GM06990 (cell line): ENCODE data around the gene OCRL.

ENCODE experiments used
- DNase-seq: peaks from one replicate; pipeline ENCODE4 v3.0.0-alpha.2; 2011; ENCODE audit not compliant: insufficient read length; ENCODE audit errors: extremely low read depth
- H3K27me3 ChIP-seq: replicated peaks from 2 replicates; pipeline ENCODE4 v1.6.0; 2011; ENCODE audit warnings: low read length; ENCODE audit not compliant: control insufficient read depth, insufficient read depth
- H3K36me3 ChIP-seq: 2 replicates; pipeline ENCODE4 v1.5.1; 2011; ENCODE audit warnings: low read length; ENCODE audit not compliant: control insufficient read depth, insufficient read depth
- H3K4me3 ChIP-seq: replicated peaks from 2 replicates; pipeline ENCODE4 v1.5.1; 2011; ENCODE audit warnings: low read depth, mild to moderate bottlenecking, control low read depth, low read length
- TF ChIP-seq, protein P1 (sequence below): IDR thresholded peaks from 2 replicates; pipeline ENCODE4 v1.5.1; 2011; ENCODE audit warnings: low read length, control low read depth, mild to moderate bottlenecking, inconsistent platforms; ENCODE audit not compliant: insufficient read depth, poor library complexity, severe bottlenecking

Gene OCRL

DNA sequence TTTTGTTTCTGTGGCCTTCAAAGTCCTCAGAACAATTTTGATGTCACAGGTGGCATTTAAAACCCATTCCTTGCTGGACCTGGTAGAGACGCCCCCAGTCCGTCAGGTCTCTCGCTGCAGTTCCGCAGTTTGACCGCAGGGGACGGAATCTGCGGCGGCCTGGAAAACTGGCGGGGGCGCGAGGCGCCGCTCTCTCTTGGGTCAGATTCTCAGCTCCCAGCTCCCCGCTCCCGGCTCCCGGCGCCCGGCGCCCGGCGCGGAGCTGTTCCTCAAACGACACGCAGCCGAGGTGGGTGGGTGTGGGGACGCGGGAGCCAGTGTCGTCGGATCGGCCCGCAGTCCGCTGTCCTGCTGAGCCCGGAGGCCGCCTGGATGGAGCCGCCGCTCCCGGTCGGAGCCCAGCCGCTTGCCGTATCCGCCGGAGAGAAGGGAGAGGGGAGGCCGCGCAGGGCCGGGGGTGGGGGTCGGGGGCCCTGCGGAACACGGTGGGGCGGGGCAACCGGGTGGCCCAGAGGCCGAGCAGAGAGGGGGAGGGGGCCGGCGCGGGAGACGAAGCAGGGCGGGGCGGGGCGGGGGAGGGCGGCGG lies at the start of gene OCRL:
Gene OCRL (plus strand): TSS at position 192 of the 586 bp plus-strand sequence. CDS start 181 bp downstream, at position 373.
- TF ChIP-seq, protein P1, sequence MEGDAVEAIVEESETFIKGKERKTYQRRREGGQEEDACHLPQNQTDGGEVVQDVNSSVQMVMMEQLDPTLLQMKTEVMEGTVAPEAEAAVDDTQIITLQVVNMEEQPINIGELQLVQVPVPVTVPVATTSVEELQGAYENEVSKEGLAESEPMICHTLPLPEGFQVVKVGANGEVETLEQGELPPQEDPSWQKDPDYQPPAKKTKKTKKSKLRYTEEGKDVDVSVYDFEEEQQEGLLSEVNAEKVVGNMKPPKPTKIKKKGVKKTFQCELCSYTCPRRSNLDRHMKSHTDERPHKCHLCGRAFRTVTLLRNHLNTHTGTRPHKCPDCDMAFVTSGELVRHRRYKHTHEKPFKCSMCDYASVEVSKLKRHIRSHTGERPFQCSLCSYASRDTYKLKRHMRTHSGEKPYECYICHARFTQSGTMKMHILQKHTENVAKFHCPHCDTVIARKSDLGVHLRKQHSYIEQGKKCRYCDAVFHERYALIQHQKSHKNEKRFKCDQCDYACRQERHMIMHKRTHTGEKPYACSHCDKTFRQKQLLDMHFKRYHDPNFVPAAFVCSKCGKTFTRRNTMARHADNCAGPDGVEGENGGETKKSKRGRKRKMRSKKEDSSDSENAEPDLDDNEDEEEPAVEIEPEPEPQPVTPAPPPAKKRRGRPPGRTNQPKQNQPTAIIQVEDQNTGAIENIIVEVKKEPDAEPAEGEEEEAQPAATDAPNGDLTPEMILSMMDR = peak; percentile 73
- H3K4me3 ChIP-seq = peak within 1 kb of the TSS; percentile 71
- H3K27me3 ChIP-seq = no peaks in the 10 kb centered on the region
- no peaks in the 10 kb centered on the region for H3K36me3 ChIP-seq
- peak; percentile 67 for DNase-seq

DNA sequence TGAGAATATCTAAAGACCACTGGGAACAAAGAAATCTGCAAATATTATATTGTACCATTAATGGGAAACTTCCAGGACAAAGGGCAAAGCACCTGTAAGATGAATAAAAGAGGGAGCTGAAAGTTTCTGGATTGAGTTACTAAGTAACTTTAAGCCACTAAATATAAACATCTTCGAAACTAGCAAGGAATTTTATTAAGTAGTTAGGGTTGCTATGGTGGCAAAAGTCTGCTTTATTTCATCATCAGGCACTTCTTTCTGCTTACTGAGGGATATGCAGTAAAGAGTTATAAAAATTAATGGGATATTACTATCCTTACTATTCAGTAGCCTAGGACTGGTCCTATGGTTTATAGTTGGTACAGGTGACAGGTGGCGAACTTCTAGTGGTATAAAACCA lies 49.7 kb upstream of the OCRL start:
- H3K36me3 ChIP-seq = no peaks in the 10 kb centered on the region
- no peaks in the 10 kb centered on the region for H3K27me3 ChIP-seq
- TF ChIP-seq, protein P1 = no peak
- no peak overlapping the region for H3K4me3 ChIP-seq
- DNase-seq = no peak

DNA sequence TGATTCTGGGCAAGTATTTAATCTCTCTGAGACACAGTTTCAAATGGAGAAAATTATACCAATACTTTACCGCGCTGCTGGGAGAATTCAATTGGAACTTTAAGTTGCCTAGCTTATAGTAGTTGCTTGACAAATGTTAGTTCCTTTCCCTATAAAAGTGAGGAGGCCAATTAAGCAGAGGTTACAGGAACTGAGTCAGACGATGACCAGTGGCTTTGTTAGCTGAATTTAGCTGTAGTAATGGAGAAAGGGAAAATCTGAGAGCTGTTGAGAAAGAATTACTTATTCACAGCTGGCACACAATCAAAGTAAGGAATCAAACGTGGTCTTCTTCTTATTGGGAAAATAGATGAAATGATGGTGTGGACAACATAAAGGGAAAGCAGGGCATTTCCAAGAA lies 46.4 kb upstream of the OCRL start:
- no peaks in the 10 kb centered on the region for H3K27me3 ChIP-seq
- H3K4me3 ChIP-seq = no peak overlapping the region
- H3K36me3 ChIP-seq = no peaks in the 10 kb centered on the region
- no peak for DNase-seq
- TF ChIP-seq, protein P1 = no peak

DNA sequence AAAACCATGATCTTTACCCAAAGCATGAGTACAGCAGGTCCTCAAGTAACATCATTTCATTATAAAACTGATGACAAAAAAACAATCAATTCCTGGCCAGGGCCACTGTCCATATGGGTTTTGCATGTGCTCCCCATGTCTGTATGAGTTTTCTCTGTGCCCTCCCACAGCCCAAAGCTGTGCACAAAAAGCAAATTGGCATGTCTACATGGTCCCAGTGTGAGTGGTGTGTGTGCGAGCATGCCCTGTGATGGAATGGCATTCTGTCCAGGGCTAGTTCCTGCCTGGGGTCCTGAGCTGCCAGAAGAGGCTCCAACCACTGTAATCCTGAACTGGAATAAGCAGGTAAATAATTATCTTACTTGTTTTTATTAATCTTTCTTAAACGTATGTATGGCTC lies 45.2 kb upstream of the OCRL start:
- no peaks in the 10 kb centered on the region for H3K27me3 ChIP-seq
- TF ChIP-seq, protein P1 = no peak
- no peak overlapping the region for H3K4me3 ChIP-seq
- DNase-seq = no peak
- no peaks in the 10 kb centered on the region for H3K36me3 ChIP-seq

DNA sequence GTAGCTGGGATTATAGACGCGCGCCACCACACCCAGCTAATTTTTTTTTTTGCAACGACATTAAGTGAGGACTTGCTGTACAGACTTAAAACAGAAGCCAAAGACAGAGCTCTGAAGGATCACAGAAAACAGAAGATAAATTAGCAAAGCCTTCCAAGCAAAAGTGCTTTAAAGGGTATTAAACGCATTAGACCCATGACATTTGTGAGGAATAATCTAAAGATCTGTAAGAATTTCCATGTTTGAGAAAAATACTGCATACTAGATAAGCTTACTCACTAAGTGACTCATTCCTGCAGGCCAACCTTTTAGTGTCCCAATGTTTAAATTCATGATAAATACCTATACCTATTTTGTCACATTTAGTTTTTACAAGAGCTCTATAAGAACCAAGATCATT lies 44.2 kb upstream of the OCRL start:
- Histone ChIP-seq H3K27me3 (no peaks in the 10 kb centered on the region), H3K4me3 (no peak overlapping the region), H3K36me3 (no peaks in the 10 kb centered on the region)
- TF ChIP-seq, protein P1 = no peak
- DNase-seq = no peak

DNA sequence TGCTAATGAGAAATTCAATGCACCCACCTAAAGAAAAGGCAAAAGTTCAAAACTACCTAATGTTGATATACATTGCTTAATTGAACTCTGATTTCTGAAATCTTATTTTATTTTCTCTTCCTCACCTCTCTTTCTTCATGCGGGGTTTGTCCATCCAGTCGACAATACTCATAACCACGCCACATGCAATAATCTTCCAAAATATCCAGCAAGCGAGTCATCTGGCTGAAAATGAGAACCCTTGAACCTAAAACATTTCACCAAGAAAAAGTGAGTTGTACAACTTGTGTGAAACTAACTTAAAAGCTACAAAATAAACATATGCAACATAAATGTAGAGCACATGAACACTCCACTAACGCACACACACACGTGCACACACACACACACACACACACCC lies 43.4 kb upstream of the OCRL start:
- Histone ChIP-seq H3K27me3 (no peaks in the 10 kb centered on the region), H3K36me3 (no peaks in the 10 kb centered on the region), H3K4me3 (no peak overlapping the region)
- DNase-seq = no peak
- TF ChIP-seq, protein P1 = no peak
